Activated effector memory CD4-positive, alpha-beta T cell treated with anti-CD3 and anti-CD28 coated beads, Interleukin-2, amount 50 U/mL, for 16 hours (primary cell): ENCODE data around the gene GPR148.
A peak's percentile ranks its signal among the peaks of the same experiment; 100 is the strongest.

Source experiments
- DNase-seq: peaks from one replicate; pipeline ENCODE4 v3.0.0-alpha.2; 2020

GPR148 gene

DNA sequence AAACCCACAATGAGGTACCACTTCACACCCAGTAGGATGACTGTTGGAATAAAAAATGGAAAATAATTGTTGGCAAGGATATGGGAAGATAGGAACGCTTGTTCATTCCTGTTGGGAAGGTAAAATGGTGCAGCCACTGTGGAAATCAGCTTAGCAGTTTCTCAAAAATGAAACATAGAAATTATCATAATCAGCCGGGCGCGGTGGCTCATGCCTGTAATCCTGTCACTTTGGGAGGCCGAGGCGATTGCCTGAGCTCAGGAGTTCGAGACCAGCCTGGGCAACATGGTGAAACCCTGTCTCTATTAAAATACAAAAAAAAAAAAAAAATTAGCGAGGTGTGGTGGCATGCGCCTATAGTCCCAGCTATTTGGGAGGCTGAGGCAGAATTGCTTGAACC is 49.9 kb downstream of the GPR148 start:
- DNase-seq, result peak; percentile 21
